HepG2 (cell line): Measurements from ENCODE around the gene AFG1L. TPM values are rescaled to one million over a fixed set of nuclear protein-coding genes. Genes with fewer than 3 reads are reported as not detected.
A peak's percentile ranks its signal among the peaks of the same experiment; 100 is the strongest.

ENCODE experiments used
- DBP ChIP-seq: sonication (generic); formaldehyde crosslinking; IDR thresholded peaks from 2 replicates; pipeline ENCODE4 v1.4.0; 2020; ENCODE audit warnings: missing genetic modification reagents; ENCODE audit errors: not compliant biosample characterization
- FLYWCH1 ChIP-seq: sonication (generic); formaldehyde crosslinking; IDR thresholded peaks from 2 replicates; pipeline ENCODE4 v1.8.1; 2023; ENCODE audit warnings: mild to moderate bottlenecking, missing genetic modification reagents
- FOXO4 ChIP-seq: sonication (generic); formaldehyde crosslinking; conservative IDR thresholded peaks from 2 replicates; pipeline ENCODE4 v1.8.1; 2023; ENCODE audit warnings: missing genetic modification reagents
- GFI1 ChIP-seq: sonication (generic); formaldehyde crosslinking; IDR thresholded peaks from 2 replicates; pipeline ENCODE4 v1.5.0; 2020; ENCODE audit warnings: missing genetic modification reagents, mild to moderate bottlenecking, borderline replicate concordance
- HOMEZ ChIP-seq: IDR thresholded peaks from 2 replicates; pipeline ENCODE4 v1.6.1; 2016; ENCODE audit warnings: low read depth
- MNT ChIP-seq: fragments of 450-650 bp; IDR thresholded peaks from 2 replicates; pipeline ENCODE4 v1.6.1; 2016
- NFAT5 ChIP-seq: sonication (generic); formaldehyde crosslinking; IDR thresholded peaks from 2 replicates; pipeline ENCODE4 v1.4.0; 2020; ENCODE audit warnings: missing genetic modification reagents
- NFRKB ChIP-seq: fragments of 450-650 bp; IDR thresholded peaks from 2 replicates; pipeline ENCODE4 v1.6.1; 2017
- NR1H2 ChIP-seq: sonication (generic); formaldehyde crosslinking; IDR thresholded peaks from 2 replicates; pipeline ENCODE4 v1.8.1; 2022; ENCODE audit warnings: low read depth, missing genetic modification reagents, borderline replicate concordance
- RAD51 ChIP-seq: fragments of 450-650 bp; IDR thresholded peaks from 2 replicates; pipeline ENCODE4 v1.6.1; 2016; ENCODE audit warnings: borderline replicate concordance
- RXRB ChIP-seq: IDR thresholded peaks from 2 replicates; pipeline ENCODE4 v1.6.1; 2016; ENCODE audit warnings: borderline replicate concordance, missing genetic modification reagents, missing compliant biosample characterization
- SMC3 ChIP-seq: IDR thresholded peaks from 2 replicates; pipeline ENCODE4 v1.6.1; 2011; ENCODE audit warnings: low read length, improper control_type of control experiment
- TBL1XR1 ChIP-seq: fragments of 150-350 bp; IDR thresholded peaks from 2 replicates; pipeline ENCODE4 v1.6.1; 2014; ENCODE audit warnings: borderline replicate concordance, low read length; ENCODE audit not compliant: partially characterized antibody
- ZFP36L1 ChIP-seq: sonication (generic); formaldehyde crosslinking; IDR thresholded peaks from 2 replicates; pipeline ENCODE4 v1.8.0; 2022; ENCODE audit warnings: mild to moderate bottlenecking, missing genetic modification reagents, moderate library complexity
- ZNF121 ChIP-seq: sonication (generic); formaldehyde crosslinking; IDR thresholded peaks from 2 replicates; pipeline ENCODE4 v1.5.0; 2020; ENCODE audit warnings: mild to moderate bottlenecking, missing genetic modification reagents
- ZNF136 ChIP-seq: sonication (generic); formaldehyde crosslinking; IDR thresholded peaks from 2 replicates; pipeline ENCODE4 v1.8.1; 2022; ENCODE audit warnings: low read depth, mild to moderate bottlenecking, moderate library complexity, missing genetic modification reagents
- ZNF256 ChIP-seq: sonication (generic); formaldehyde crosslinking; conservative IDR thresholded peaks from 2 replicates; pipeline ENCODE4 v1.4.0; 2020; ENCODE audit warnings: missing genetic modification reagents
- ZNF510 ChIP-seq: sonication (generic); formaldehyde crosslinking; IDR thresholded peaks from 2 replicates; pipeline ENCODE4 v1.4.0; 2020; ENCODE audit warnings: low read depth, mild to moderate bottlenecking, missing genetic modification reagents
- ZNF678 ChIP-seq: sonication (generic); formaldehyde crosslinking; IDR thresholded peaks from 2 replicates; pipeline ENCODE4 v1.4.0; 2020; ENCODE audit warnings: mild to moderate bottlenecking, missing genetic modification reagents
- ZNF83 ChIP-seq: sonication (generic); formaldehyde crosslinking; IDR thresholded peaks from 2 replicates; pipeline ENCODE4 v1.4.0; 2020; ENCODE audit warnings: missing genetic modification reagents, mild to moderate bottlenecking, borderline replicate concordance
- polyA plus RNA-seq, 8 experiments: library from polyadenylated mRNA; depleted of rRNA in 3 of 8; stranded (reverse) in 7 of 8; unstranded in 1 of 8; fragments of >200 nt; fragmentation: Illumina TruSeq in 4 of 8; extraction: Trizol in 4 of 8; gene quantifications; 2 replicates each; pipeline versions ENCODE4 v1.2.1 to v1.2.3, GENCODE V29; 2011 to 2016; ENCODE audit warnings: low read depth in 4 of 8, missing spikeins in 1 of 8, mixed read lengths in 1 of 8; ENCODE audit not compliant: insufficient read depth in 1 of 8
- total RNA-seq, 5 experiments: library from RNA; depleted of rRNA; stranded (reverse); fragments of >200 nt; fragmentation: Illumina TruSeq; extraction: Trizol; gene quantifications; 2 replicates each; pipeline ENCODE4 v1.2.3, GENCODE V29; 2016; ENCODE audit warnings: low read depth in 1 of 5

Gene AFG1L
- total and polyA plus RNA-seq, 2 of the 13 experiments (the other 11 are each of a cell fraction or from before 2014, with no cell fraction given) = 3.1 to 14.0 TPM

GRCh38 chr6:108562503-108562993 is 267.7 kb downstream of the AFG1L start (continued):
- TF ChIP-seq MNT (peak; percentile 20; the same call in 1 of the 2 replicates), DBP (CRISPR knock-in tag) (no peak), RAD51 (peak; percentile 30; the same call in 1 of the 2 replicates), FOXO4 (CRISPR knock-in tag) (no peak), NFRKB (no peak), GFI1 (CRISPR knock-in tag) (no peak), RXRB (peak; percentile 55; the same call in 1 of the 2 replicates), ZNF121 (CRISPR knock-in tag) (no peak), NFAT5 (peak; percentile 47; the same call in 1 of the 2 replicates), FLYWCH1 (no peak), ZNF136 (CRISPR knock-in tag) (no peak), HOMEZ (CRISPR knock-in tag) (no peak), ZNF510 (CRISPR knock-in tag) (no peak), NR1H2 (CRISPR knock-in tag) (no peak), ZNF678 (CRISPR knock-in tag) (no peak), ZNF256 (CRISPR knock-in tag) (no peak), TBL1XR1 (no peak), ZNF83 (CRISPR knock-in tag) (no peak), SMC3 (no peak), ZFP36L1 (CRISPR knock-in tag) (no peak)
